ENCODE measurements around the gene NR2C1. TPM values are rescaled to one million over a fixed set of nuclear protein-coding genes. Genes with fewer than 3 reads are reported as not detected.

NR2C1 gene
- polyA plus RNA-seq (2012; ENCODE audit: insufficient read length, low read depth) = 20.8 TPM

DNA sequence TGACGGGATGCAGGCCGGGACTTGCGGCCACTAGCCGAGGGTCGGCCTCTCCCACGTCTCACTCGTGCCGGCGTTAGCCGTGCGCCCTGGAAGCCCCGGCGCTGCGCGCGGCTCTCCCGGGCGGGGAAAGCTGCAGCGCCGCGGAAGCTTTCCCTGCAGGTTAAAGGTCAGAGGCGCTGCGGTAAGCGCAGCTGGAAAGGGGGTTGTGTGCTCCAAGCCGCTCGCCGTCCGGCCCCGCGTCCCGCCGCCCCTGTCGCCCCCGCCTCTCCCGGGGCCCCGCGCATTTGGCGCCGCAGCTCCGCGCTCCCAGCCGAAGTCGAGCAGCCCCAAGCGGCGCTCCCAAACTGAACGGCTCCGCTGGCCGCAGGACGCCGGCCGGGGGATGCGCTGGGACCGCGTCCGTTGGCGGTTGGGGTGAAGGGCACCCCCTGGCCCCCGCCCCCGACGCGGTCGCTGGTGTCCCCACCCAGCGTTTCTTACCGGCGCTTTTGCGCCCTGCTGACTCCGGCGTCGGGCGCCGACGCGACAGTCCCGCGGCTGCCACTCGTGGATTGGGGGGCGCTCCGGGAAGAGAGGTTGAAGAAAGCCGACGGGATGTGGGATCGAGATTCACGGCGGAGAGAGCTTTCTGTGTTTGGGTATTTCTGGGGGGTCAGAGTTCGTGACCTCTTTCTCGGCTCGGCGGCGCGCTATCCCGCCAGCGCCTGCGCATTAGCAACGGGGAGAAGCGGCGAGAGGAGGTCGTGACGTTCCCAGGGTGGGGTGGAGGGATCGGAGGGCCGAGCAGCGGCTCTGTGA is at the start of gene NR2C1:
NR2C1 (minus strand) TSS at position 719 of the 798 bp plus-strand sequence. CDS start 6,234 bp downstream, outside the sequence.
- peak; percentile 57; the same call in 1 of the 2 replicates for TF ChIP-seq POLR2AphosphoS5 (IDR thresholded peaks at IDR 0.05; ENCODE audit: low read depth, low read length)
- TF ChIP-seq SIN3A (IDR thresholded peaks at IDR 0.05; ENCODE audit: borderline replicate concordance, insufficient read depth, low read length) = no peak
- TF ChIP-seq TAF1 (IDR thresholded peaks at IDR 0.05; ENCODE audit: borderline replicate concordance, insufficient read depth, low read length) = peak; percentile 45; the same call in 1 of the 2 replicates
- peak; percentile 64 for TF ChIP-seq FOXP2 (optimal IDR thresholded peaks at IDR 0.05; ENCODE audit: borderline replicate concordance, extremely low read depth, extremely low read length, insufficient read depth)
- TF ChIP-seq, protein P1, sequence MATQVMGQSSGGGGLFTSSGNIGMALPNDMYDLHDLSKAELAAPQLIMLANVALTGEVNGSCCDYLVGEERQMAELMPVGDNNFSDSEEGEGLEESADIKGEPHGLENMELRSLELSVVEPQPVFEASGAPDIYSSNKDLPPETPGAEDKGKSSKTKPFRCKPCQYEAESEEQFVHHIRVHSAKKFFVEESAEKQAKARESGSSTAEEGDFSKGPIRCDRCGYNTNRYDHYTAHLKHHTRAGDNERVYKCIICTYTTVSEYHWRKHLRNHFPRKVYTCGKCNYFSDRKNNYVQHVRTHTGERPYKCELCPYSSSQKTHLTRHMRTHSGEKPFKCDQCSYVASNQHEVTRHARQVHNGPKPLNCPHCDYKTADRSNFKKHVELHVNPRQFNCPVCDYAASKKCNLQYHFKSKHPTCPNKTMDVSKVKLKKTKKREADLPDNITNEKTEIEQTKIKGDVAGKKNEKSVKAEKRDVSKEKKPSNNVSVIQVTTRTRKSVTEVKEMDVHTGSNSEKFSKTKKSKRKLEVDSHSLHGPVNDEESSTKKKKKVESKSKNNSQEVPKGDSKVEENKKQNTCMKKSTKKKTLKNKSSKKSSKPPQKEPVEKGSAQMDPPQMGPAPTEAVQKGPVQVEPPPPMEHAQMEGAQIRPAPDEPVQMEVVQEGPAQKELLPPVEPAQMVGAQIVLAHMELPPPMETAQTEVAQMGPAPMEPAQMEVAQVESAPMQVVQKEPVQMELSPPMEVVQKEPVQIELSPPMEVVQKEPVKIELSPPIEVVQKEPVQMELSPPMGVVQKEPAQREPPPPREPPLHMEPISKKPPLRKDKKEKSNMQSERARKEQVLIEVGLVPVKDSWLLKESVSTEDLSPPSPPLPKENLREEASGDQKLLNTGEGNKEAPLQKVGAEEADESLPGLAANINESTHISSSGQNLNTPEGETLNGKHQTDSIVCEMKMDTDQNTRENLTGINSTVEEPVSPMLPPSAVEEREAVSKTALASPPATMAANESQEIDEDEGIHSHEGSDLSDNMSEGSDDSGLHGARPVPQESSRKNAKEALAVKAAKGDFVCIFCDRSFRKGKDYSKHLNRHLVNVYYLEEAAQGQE (IDR thresholded peaks at IDR 0.05; ENCODE audit: insufficient read depth in 1 of 2, low read depth in 2 of 2, low read length in 2 of 2) = no peak

DNA sequence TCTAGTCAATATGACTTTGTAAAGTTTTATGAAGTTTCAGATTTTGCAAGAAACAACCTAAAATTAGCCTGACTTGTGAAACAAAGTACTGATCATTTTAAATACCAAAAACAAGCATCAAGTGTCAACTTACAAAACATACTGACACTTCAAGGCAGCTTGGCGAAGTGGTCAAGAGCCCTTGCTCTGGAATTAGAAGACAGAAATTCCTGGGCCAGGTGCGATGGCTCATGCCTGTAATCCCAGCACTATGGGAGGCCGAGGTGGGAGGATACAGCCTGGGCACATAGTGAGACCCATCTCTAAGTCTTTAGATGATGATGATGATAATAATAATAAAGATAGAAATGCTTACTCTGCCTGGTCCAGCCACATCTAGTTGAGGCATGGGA is 45.4 kb upstream of the NR2C1 start:
- TF ChIP-seq, protein P1 (IDR thresholded peaks at IDR 0.05; ENCODE audit: insufficient read depth in 1 of 2, low read depth in 2 of 2, low read length in 2 of 2) = no peak
- TF ChIP-seq POLR2AphosphoS5 (IDR thresholded peaks at IDR 0.05; ENCODE audit: low read depth, low read length) = no peak
- TF ChIP-seq FOXP2 (optimal IDR thresholded peaks at IDR 0.05; ENCODE audit: borderline replicate concordance, extremely low read depth, extremely low read length, insufficient read depth) = no peak
- TF ChIP-seq TAF1 (IDR thresholded peaks at IDR 0.05; ENCODE audit: borderline replicate concordance, insufficient read depth, low read length) = no peak
- no peak for TF ChIP-seq SIN3A (IDR thresholded peaks at IDR 0.05; ENCODE audit: borderline replicate concordance, insufficient read depth, low read length)

DNA sequence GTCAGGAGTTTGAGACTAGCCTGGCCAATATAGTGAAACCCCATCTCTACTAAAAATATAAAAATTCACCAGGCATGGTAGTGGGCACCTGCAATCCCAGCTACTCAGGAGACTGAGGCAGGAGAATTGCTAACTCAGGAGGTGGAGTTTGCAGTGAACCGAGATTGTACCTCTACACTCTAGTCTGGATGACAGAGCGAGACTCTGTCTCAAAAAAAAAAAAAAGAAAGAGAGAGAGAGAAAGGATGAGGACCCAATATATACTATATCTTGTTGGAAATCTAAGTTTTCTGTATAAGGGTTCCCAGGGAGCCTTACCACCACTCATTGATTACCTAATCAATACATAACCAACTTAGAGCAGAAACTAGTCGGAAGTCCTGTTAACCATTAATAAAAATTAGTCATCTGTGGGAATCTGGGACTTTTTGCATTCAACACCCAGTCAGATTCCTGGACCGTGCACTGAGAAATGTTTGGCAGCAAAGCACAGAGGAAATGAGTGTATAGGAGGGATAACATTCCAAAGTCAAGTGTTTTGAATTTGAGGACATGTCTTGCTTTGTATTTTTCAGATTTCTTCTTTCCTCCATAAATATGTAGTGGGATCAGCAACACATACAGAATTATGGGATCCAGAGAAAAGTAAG is 44.8 kb upstream of the NR2C1 start:
- TF ChIP-seq, protein P1 (IDR thresholded peaks at IDR 0.05; ENCODE audit: insufficient read depth in 1 of 2, low read depth in 2 of 2, low read length in 2 of 2) = no peak
- TF ChIP-seq FOXP2 (optimal IDR thresholded peaks at IDR 0.05; ENCODE audit: borderline replicate concordance, extremely low read depth, extremely low read length, insufficient read depth) = no peak
- no peak for TF ChIP-seq TAF1 (IDR thresholded peaks at IDR 0.05; ENCODE audit: borderline replicate concordance, insufficient read depth, low read length)
- no peak for TF ChIP-seq POLR2AphosphoS5 (IDR thresholded peaks at IDR 0.05; ENCODE audit: low read depth, low read length)
- TF ChIP-seq SIN3A (IDR thresholded peaks at IDR 0.05; ENCODE audit: borderline replicate concordance, insufficient read depth, low read length) = no peak

DNA sequence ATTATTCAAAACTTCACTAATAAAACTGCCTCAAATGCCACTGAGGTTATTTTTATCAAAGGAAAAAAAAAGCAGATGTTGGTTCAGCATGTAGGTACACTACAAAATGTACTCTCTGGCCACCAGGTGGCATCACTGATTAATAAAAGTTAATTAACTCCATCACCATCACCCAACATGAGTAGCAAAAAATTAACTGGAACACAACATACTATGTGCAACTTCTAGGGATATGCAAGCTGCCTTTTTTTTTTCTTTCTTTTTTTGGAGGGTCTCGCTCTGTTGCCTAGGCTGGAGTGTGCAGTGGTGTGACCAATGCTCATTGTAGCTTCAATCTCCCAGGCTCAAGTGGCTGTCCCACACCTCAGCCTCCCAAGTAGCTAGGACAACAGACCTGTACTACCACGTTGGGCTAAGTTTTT is 43.8 kb upstream of the NR2C1 start:
- TF ChIP-seq FOXP2 (optimal IDR thresholded peaks at IDR 0.05; ENCODE audit: borderline replicate concordance, extremely low read depth, extremely low read length, insufficient read depth) (no peak), TAF1 (IDR thresholded peaks at IDR 0.05; ENCODE audit: borderline replicate concordance, insufficient read depth, low read length) (no peak), SIN3A (IDR thresholded peaks at IDR 0.05; ENCODE audit: borderline replicate concordance, insufficient read depth, low read length) (no peak), POLR2AphosphoS5 (IDR thresholded peaks at IDR 0.05; ENCODE audit: low read depth, low read length) (no peak)
- TF ChIP-seq, protein P1 (IDR thresholded peaks at IDR 0.05; ENCODE audit: insufficient read depth in 1 of 2, low read depth in 2 of 2, low read length in 2 of 2) = no peak

Measured in PFSK-1 (cell line).